Uterus (tissue), 4 donors: ENCODE results near the gene ALKBH1. TPM values are rescaled to one million over a fixed set of nuclear protein-coding genes. Genes with fewer than 3 reads are reported as not detected.

Experiments used
- DNase-seq, 2 donors: peaks; one replicate each; pipeline ENCODE4 v3.0.0-alpha.2; 2019 to 2020
- H3K27ac ChIP-seq, 2 donors: fragments of 200-600 bp; sonication (generic); 1 replicate in 1 of 2; 2 replicates in 1 of 2; pipeline ENCODE4 v1.5.1; 2016 to 2018
- H3K27me3 ChIP-seq, 2 donors: fragments of 200-600 bp; sonication (generic); one replicate each; pipeline ENCODE4 v1.5.1; 2018 to 2019; ENCODE audit warnings: control low read depth in 1 of 2
- H3K36me3 ChIP-seq, 2 donors: fragments of 200-600 bp; sonication (generic); one replicate each; pipeline ENCODE4 v1.5.1; 2019; ENCODE audit warnings: control low read depth in 1 of 2
- H3K4me1 ChIP-seq, 2 donors: fragments of 200-600 bp; sonication (generic); one replicate each; pipeline ENCODE4 v1.5.1; 2018 to 2019; ENCODE audit warnings: control low read depth in 1 of 2
- H3K4me3 ChIP-seq, 2 donors: fragments of 200-600 bp; sonication (generic); 1 replicate in 1 of 2; 2 replicates in 1 of 2; pipeline ENCODE4 v1.5.1; 2018 to 2019; ENCODE audit warnings: mild to moderate bottlenecking in 1 of 2
- H3K9me3 ChIP-seq, 2 donors: fragments of 200-600 bp; sonication (generic); one replicate each; pipeline ENCODE4 v1.5.1; 2019; ENCODE audit warnings: control low read depth in 1 of 2
- CTCF ChIP-seq, 4 experiments: fragments of 200-600 bp in 2 of 4; fragments of 450-650 bp in 2 of 4; sonication (generic) in 2 of 4; IDR thresholded peaks; one replicate each; pipeline ENCODE4 v1.5.1; 2016 to 2019; ENCODE audit warnings: antibody characterized with exemption in 4 of 4, mild to moderate bottlenecking in 2 of 4, moderate library complexity in 1 of 4
- POLR2A ChIP-seq, 2 donors: fragments of 450-650 bp; IDR thresholded peaks; one replicate each; pipeline ENCODE4 v1.6.1; 2016; ENCODE audit warnings: antibody characterized with exemption in 2 of 2, mild to moderate bottlenecking in 1 of 2, moderate library complexity in 1 of 2
- intact Hi-C: fragments of 100-400 bp; cut with DNase I; formaldehyde crosslinking; loops from one replicate; pipeline ENCODE4 v1.15.1; 2023; ENCODE audit warnings: low total_unique reads
- total RNA-seq, 4 donors: library from RNA; depleted of rRNA in 3 of 4; stranded (reverse); fragments of >200 nt in 3 of 4; gene quantifications; one replicate each; pipeline versions ENCODE4 v1.1.0 to v1.2.4, GENCODE V29; 2014 to 2023
- donor health status: DM: yes; HTN: yes; CAD: no.

The ALKBH1 gene
- total RNA-seq, 4 donors from 2014 or later = 5.3 to 36.4 (median 16.7) TPM

- Histone ChIP-seq H3K9me3 (no peaks in the 10 kb centered on the region), H3K27ac (no peak overlapping the region), H3K27me3 (no peaks in the 10 kb centered on the region), H3K36me3 (no peaks in the 10 kb centered on the region), H3K4me1 (no peaks in the 10 kb centered on the region), H3K4me3 (no peak overlapping the region)
- TF ChIP-seq CTCF (IDR thresholded peaks at IDR 0.05) (no peak), POLR2A (IDR thresholded peaks at IDR 0.05) (no peak)
- no peak for DNase-seq
- intact Hi-C loops = no loop called here
Measured at GRCh38 chr14:77741438-77741837, 33.6 kb upstream of the ALKBH1 start.

GRCh38 chr14:77738559-77739250 is 30.9 kb upstream of the ALKBH1 start:
- Histone ChIP-seq H3K4me3 (no peak overlapping the region), H3K36me3 (no peaks in the 10 kb centered on the region), H3K27me3 (no peaks in the 10 kb centered on the region), H3K4me1 (no peaks in the 10 kb centered on the region), H3K9me3 (no peaks in the 10 kb centered on the region), H3K27ac (no peak overlapping the region)
- intact Hi-C loops = no loop called here
- DNase-seq = no peak
- TF ChIP-seq POLR2A (IDR thresholded peaks at IDR 0.05) (no peak), CTCF (IDR thresholded peaks at IDR 0.05) (no peak)

- intact Hi-C loops = no loop called here
- no peak overlapping the region for H3K4me3 ChIP-seq
- no peak overlapping the region for H3K27ac ChIP-seq
- no peak for DNase-seq
- TF ChIP-seq POLR2A (IDR thresholded peaks at IDR 0.05) (no peak), CTCF (IDR thresholded peaks at IDR 0.05) (no peak)
- no peaks in the 10 kb centered on the region for H3K36me3 ChIP-seq
- no peaks in the 10 kb centered on the region for H3K9me3 ChIP-seq
- H3K4me1 ChIP-seq = no peaks in the 10 kb centered on the region
- H3K27me3 ChIP-seq = no peaks in the 10 kb centered on the region
Measured at GRCh38 chr14:77730976-77731497, 23.2 kb upstream of the ALKBH1 start.

- Histone ChIP-seq H3K36me3 (no peaks in the 10 kb centered on the region), H3K27me3 (no peaks in the 10 kb centered on the region), H3K4me3 (no peak overlapping the region), H3K9me3 (no peaks in the 10 kb centered on the region), H3K4me1 (no peaks in the 10 kb centered on the region), H3K27ac (no peak overlapping the region)
- intact Hi-C loops = no loop called here
- TF ChIP-seq CTCF (IDR thresholded peaks at IDR 0.05) (no peak), POLR2A (IDR thresholded peaks at IDR 0.05) (no peak)
- no peak for DNase-seq
Measured at GRCh38 chr14:77722301-77722700, 14.5 kb upstream of the ALKBH1 start.

GRCh38 chr14:77721437-77721836 is 13.6 kb upstream of the ALKBH1 start:
- no peaks in the 10 kb centered on the region for H3K9me3 ChIP-seq
- H3K36me3 ChIP-seq = no peaks in the 10 kb centered on the region
- H3K4me1 ChIP-seq = no peaks in the 10 kb centered on the region
- no peaks in the 10 kb centered on the region for H3K27me3 ChIP-seq
- no peak for DNase-seq
- no peak overlapping the region for H3K27ac ChIP-seq
- intact Hi-C loops = no loop called here
- no peak overlapping the region for H3K4me3 ChIP-seq
- TF ChIP-seq POLR2A (IDR thresholded peaks at IDR 0.05) (no peak), CTCF (IDR thresholded peaks at IDR 0.05) (no peak)
